ENCODE results near the gene PUSL1.
"Not testable (repeated sequence)": the region's sequence is repeated elsewhere in the genome, so short reads cannot be mapped to it uniquely, and the experiment has no call there.

Gene PUSL1

GRCh38 chr1:1310476-1311053 lies 2.2 kb downstream of the PUSL1 start:
- no peak for DNase-seq (ENCODE audit: low spot score)

GRCh38 chr1:1311107-1312104 lies 3.0 kb downstream of the PUSL1 start:
- no peak for DNase-seq (ENCODE audit: low spot score)

- DNase-seq (ENCODE audit: low spot score), result no peak
Observed at GRCh38 chr1:1312450-1313314, 4.3 kb downstream of the PUSL1 start.

- no peak for DNase-seq (ENCODE audit: low spot score)
Observed at GRCh38 chr1:1313500-1314236, 5.3 kb downstream of the PUSL1 start.

- DNase-seq (ENCODE audit: low spot score), result no peak
Observed at GRCh38 chr1:1314237-1314586, 5.8 kb downstream of the PUSL1 start.

GRCh38 chr1:1314678-1315335 lies 6.4 kb downstream of the PUSL1 start:
- no peak for DNase-seq (ENCODE audit: low spot score)

GRCh38 chr1:1315435-1315954 lies 7.1 kb downstream of the PUSL1 start:
- DNase-seq (ENCODE audit: low spot score), result no peak

- not testable (repeated sequence) for DNase-seq (ENCODE audit: low spot score)
Observed at GRCh38 chr1:1316199-1316598, 7.8 kb downstream of the PUSL1 start.

GRCh38 chr1:1317420-1317819 lies 9.0 kb downstream of the PUSL1 start:
- no peak for DNase-seq (ENCODE audit: low spot score)

GRCh38 chr1:1318131-1318652 lies 9.8 kb downstream of the PUSL1 start:
- peak; percentile 89 for DNase-seq (ENCODE audit: low spot score)

GRCh38 chr1:1318777-1319645 lies 10.6 kb downstream of the PUSL1 start:
- no peak for DNase-seq (ENCODE audit: low spot score)

- no peak for DNase-seq (ENCODE audit: low spot score)
Observed at GRCh38 chr1:1319646-1319941, 11.2 kb downstream of the PUSL1 start.

- no peak for DNase-seq (ENCODE audit: low spot score)
Observed at GRCh38 chr1:1320666-1321448, 12.5 kb downstream of the PUSL1 start.

- no peak for DNase-seq (ENCODE audit: low spot score)
Observed at GRCh38 chr1:1321477-1321876, 13.1 kb downstream of the PUSL1 start.

- no peak for DNase-seq (ENCODE audit: low spot score)
Observed at GRCh38 chr1:1322418-1322817, 14.0 kb downstream of the PUSL1 start.

- no peak for DNase-seq (ENCODE audit: low spot score)
Observed at GRCh38 chr1:1322952-1323351, 14.6 kb downstream of the PUSL1 start.

- DNase-seq (ENCODE audit: low spot score), result no peak
Observed at GRCh38 chr1:1324084-1324523, 15.7 kb downstream of the PUSL1 start.

- peak; percentile 93 for DNase-seq (ENCODE audit: low spot score)
Observed at GRCh38 chr1:1324524-1325287, 16.3 kb downstream of the PUSL1 start, which contains the start of the genes CPTP and INTS11. Gene CPTP, plus strand, starts transcription at chr1:1324802. Its CDS starts 2,109 bp downstream, at chr1:1326911. Gene INTS11, minus strand, starts transcription at chr1:1324660. Its CDS starts 52 bp downstream, at chr1:1324608.

All from kidney tubule cell (primary cell).